Uterus (tissue), 2 donors: ENCODE data around the gene ARAP3.

Experiments
- POLR2A ChIP-seq, 2 donors: fragments of 450-650 bp; IDR thresholded peaks; one replicate each; pipeline ENCODE4 v1.6.1; 2016; ENCODE audit warnings: antibody characterized with exemption in 2 of 2, mild to moderate bottlenecking in 1 of 2, moderate library complexity in 1 of 2
- TF ChIP-seq, protein P1 (sequence below), 4 experiments: fragments of 200-600 bp in 2 of 4; fragments of 450-650 bp in 2 of 4; sonication (generic) in 2 of 4; IDR thresholded peaks; one replicate each; pipeline ENCODE4 v1.5.1; 2016 to 2019; ENCODE audit warnings: antibody characterized with exemption in 4 of 4, mild to moderate bottlenecking in 2 of 4, moderate library complexity in 1 of 4

DNA sequence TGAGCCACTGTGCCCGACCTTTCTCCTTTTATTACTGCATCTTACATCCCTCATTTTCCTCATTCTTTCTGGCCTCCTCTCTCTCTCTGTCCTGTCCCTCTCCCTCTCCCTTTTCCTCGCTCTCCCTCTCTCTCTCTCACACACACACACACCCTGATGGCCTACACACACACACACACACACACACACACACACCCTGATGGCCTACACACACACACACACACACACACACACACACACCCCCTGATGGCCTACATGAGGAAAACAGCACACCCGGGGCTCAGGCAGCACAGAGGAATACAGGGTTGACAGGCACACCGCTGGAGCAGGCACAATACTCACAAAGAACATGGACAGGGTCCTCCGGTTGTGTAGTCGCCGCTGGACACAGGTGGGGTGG is 27.0 kb downstream of the ARAP3 start:
- TF ChIP-seq, protein P1, sequence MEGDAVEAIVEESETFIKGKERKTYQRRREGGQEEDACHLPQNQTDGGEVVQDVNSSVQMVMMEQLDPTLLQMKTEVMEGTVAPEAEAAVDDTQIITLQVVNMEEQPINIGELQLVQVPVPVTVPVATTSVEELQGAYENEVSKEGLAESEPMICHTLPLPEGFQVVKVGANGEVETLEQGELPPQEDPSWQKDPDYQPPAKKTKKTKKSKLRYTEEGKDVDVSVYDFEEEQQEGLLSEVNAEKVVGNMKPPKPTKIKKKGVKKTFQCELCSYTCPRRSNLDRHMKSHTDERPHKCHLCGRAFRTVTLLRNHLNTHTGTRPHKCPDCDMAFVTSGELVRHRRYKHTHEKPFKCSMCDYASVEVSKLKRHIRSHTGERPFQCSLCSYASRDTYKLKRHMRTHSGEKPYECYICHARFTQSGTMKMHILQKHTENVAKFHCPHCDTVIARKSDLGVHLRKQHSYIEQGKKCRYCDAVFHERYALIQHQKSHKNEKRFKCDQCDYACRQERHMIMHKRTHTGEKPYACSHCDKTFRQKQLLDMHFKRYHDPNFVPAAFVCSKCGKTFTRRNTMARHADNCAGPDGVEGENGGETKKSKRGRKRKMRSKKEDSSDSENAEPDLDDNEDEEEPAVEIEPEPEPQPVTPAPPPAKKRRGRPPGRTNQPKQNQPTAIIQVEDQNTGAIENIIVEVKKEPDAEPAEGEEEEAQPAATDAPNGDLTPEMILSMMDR (IDR thresholded peaks at IDR 0.05): no peak
- no peak for TF ChIP-seq POLR2A (IDR thresholded peaks at IDR 0.05)
